WTC11 (cell line): ENCODE results near the gene DPF1. TPM values are rescaled to one million over a fixed set of nuclear protein-coding genes. Genes with fewer than 3 reads are reported as not detected.

Experiments
- ATAC-seq: fragments of 200-7000 bp; cut with Tn5 transposase; 2 replicates; pipeline ENCODE4 v1.10.0; 2021; ENCODE audit warnings: mild to moderate bottlenecking, moderate library complexity
- CTCF ChIA-PET: fragments of 300-600 bp; sonication (Branson Sonifier 250); formaldehyde crosslinking; loops from one replicate; lab custom pipeline; 2021; ENCODE audit warnings: antibody characterized with exemption; lab: Charles Lee
- POLR2A ChIA-PET: fragments of 350-600 bp; sonication (Branson Sonifier 250); formaldehyde crosslinking; loops from one replicate; lab custom pipeline; 2021; ENCODE audit warnings: antibody characterized with exemption; lab: Charles Lee
- DNase-seq: peaks from one replicate; pipeline ENCODE4 v3.0.0; 2021; ENCODE audit warnings: low spot score
- H3K27ac Mint-ChIP-seq: 2 replicates; pipeline ENCODE4 v1.8.0; 2021; ENCODE audit warnings: mixed read lengths
- H3K27me3 Mint-ChIP-seq: 2 replicates; pipeline ENCODE4 v1.8.0; 2021; ENCODE audit warnings: low read depth, mild to moderate bottlenecking, moderate library complexity, mixed read lengths
- H3K36me3 Mint-ChIP-seq: 2 replicates; pipeline ENCODE4 v1.8.0; 2021; ENCODE audit warnings: mixed read lengths
- H3K4me1 Mint-ChIP-seq: 2 replicates; pipeline ENCODE4 v1.8.0; 2022; ENCODE audit warnings: mixed read lengths
- H3K4me3 Mint-ChIP-seq: 2 replicates; pipeline ENCODE4 v1.8.0; 2021; ENCODE audit warnings: mild to moderate bottlenecking, moderate library complexity, mixed read lengths
- H3K9me3 Mint-ChIP-seq: 2 replicates; pipeline ENCODE4 v1.8.0; 2021; ENCODE audit warnings: mixed read lengths
- ATF1 ChIP-seq: sonication (generic); formaldehyde crosslinking; IDR thresholded peaks from 2 replicates; pipeline ENCODE4 v1.8.1; 2023; ENCODE audit warnings: mild to moderate bottlenecking, moderate library complexity, missing genetic modification reagents
- CBFB ChIP-seq: sonication (generic); formaldehyde crosslinking; IDR thresholded peaks from 2 replicates; pipeline ENCODE4 v1.8.1; 2022; ENCODE audit warnings: mild to moderate bottlenecking, low read depth, missing genetic modification reagents
- CREM ChIP-seq: sonication (generic); formaldehyde crosslinking; IDR thresholded peaks from 2 replicates; pipeline ENCODE4 v1.8.1; 2022; ENCODE audit warnings: mild to moderate bottlenecking, missing genetic modification reagents, moderate library complexity
- ELF4 ChIP-seq: sonication (generic); formaldehyde crosslinking; IDR thresholded peaks from 2 replicates; pipeline ENCODE4 v1.8.1; 2022; ENCODE audit warnings: low read depth, mild to moderate bottlenecking, moderate library complexity, missing genetic modification reagents
- GRHL2 ChIP-seq: fragments of 250-450 bp; sonication (Bioruptor Pico); IDR thresholded peaks from 2 replicates; pipeline ENCODE4 v1.8.0; 2022; ENCODE audit warnings: mild to moderate bottlenecking, moderate library complexity; ENCODE audit not compliant: insufficient replicate concordance, severe bottlenecking
- NR1H2 ChIP-seq: sonication (generic); formaldehyde crosslinking; IDR thresholded peaks from 2 replicates; pipeline ENCODE4 v1.9.0; 2021; ENCODE audit warnings: mild to moderate bottlenecking, moderate library complexity, missing genetic modification reagents
- PREB ChIP-seq: sonication (generic); formaldehyde crosslinking; IDR thresholded peaks from 2 replicates; pipeline ENCODE4 v1.8.1; 2022; ENCODE audit warnings: mild to moderate bottlenecking, missing genetic modification reagents, moderate library complexity, borderline replicate concordance
- PRRX2 ChIP-seq: fragments of 250-450 bp; sonication (Bioruptor Pico); IDR thresholded peaks from 2 replicates; pipeline ENCODE4 v1.8.0; 2021; ENCODE audit warnings: mild to moderate bottlenecking
- SOX15 ChIP-seq: fragments of 250-450 bp; sonication (Bioruptor Pico); IDR thresholded peaks from 2 replicates; pipeline ENCODE4 v1.9.0; 2021; ENCODE audit warnings: mild to moderate bottlenecking
- TCF7 ChIP-seq: sonication (generic); formaldehyde crosslinking; IDR thresholded peaks from 2 replicates; pipeline ENCODE4 v1.8.0; 2022; ENCODE audit warnings: mild to moderate bottlenecking, low read depth, missing genetic modification reagents, moderate library complexity
- TEAD4 ChIP-seq: sonication (generic); formaldehyde crosslinking; IDR thresholded peaks from 2 replicates; pipeline ENCODE4 v1.8.0; 2022; ENCODE audit warnings: mild to moderate bottlenecking, missing genetic modification reagents
- ZBTB21 ChIP-seq: sonication (generic); formaldehyde crosslinking; IDR thresholded peaks from 2 replicates; pipeline ENCODE4 v1.8.1; 2023; ENCODE audit warnings: mild to moderate bottlenecking, missing genetic modification reagents, borderline replicate concordance
- ZMAT4 ChIP-seq: fragments of 250-450 bp; sonication (Bioruptor Pico); IDR thresholded peaks from 2 replicates; pipeline ENCODE4 v1.9.0; 2021; ENCODE audit warnings: mild to moderate bottlenecking
- ZNF121 ChIP-seq: sonication (generic); formaldehyde crosslinking; IDR thresholded peaks from 2 replicates; pipeline ENCODE4 v1.8.0; 2023; ENCODE audit warnings: missing genetic modification reagents
- ZNF512 ChIP-seq: sonication (generic); formaldehyde crosslinking; IDR thresholded peaks from 2 replicates; pipeline ENCODE4 v1.8.1; 2022; ENCODE audit warnings: missing genetic modification reagents, borderline replicate concordance
- ZNF671 ChIP-seq: fragments of 250-450 bp; sonication (Bioruptor Pico); IDR thresholded peaks from 2 replicates; pipeline ENCODE4 v1.8.0; 2021; ENCODE audit warnings: mild to moderate bottlenecking
- total RNA-seq: library from RNA; stranded (reverse); gene quantifications from 3 replicates; pipeline ENCODE4 v1.2.3, GENCODE V29; 2021
- TF ChIP-seq, protein P1 (sequence below): sonication (generic); formaldehyde crosslinking; IDR thresholded peaks from 2 replicates; pipeline ENCODE4 v1.8.1; 2022; ENCODE audit warnings: mild to moderate bottlenecking, moderate library complexity, missing genetic modification reagents
- TF ChIP-seq, protein P2 (sequence below): fragments of 250-450 bp; sonication (Bioruptor Pico); IDR thresholded peaks from 2 replicates; pipeline ENCODE4 v1.9.0; 2021; ENCODE audit warnings: mild to moderate bottlenecking
- TF ChIP-seq, protein P3 (sequence below): sonication (generic); formaldehyde crosslinking; IDR thresholded peaks from 2 replicates; pipeline ENCODE4 v1.8.0; 2023; ENCODE audit warnings: mild to moderate bottlenecking, missing genetic modification reagents

The DPF1 gene
- total RNA-seq, 1 experiment from 2014 or later: 6.8 TPM

DNA sequence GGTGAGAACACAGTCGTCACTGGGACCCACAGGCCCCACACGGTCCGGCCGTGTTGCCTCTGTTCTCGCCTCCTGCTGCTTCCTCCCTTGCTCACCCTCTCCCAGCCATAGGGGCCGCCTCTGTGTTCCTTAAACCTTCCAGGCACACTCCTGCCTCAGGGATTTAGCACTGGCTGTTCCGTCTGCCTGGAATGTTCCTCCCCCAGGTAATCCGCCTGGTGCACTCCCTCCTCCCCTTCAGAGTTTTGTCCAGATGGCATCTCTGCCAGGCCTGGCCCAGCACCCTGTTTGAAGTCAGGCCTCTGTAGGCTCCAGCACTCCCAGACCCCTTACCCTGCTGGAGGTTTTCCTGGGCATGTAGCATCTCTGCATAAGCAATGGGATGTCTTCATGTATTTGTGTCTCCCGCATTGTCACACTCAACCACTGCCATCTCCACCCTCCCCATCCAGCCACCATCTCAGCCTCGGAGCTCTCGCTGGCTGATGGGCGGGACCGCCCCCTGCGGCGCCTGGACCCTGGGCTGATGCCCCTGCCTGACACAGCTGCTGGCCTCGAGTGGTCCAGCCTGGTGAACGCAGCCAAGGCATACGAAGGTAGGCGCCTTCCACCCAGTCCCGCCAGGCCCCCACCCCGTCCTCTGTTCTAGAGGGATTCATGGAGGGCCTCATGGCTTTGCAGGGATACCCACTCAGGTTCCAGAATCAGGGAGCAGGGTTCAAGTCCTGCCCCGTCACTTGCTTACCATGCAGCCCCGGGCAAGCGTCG, 25.9 kb downstream of the DPF1 start:
- H3K4me1 Mint-ChIP-seq: no peaks in the 10 kb centered on the region
- POLR2A ChIA-PET: no interaction called here
- no peak for TF ChIP-seq PRRX2 (CRISPR knock-in tag)
- TF ChIP-seq CBFB (CRISPR knock-in tag): no peak
- no peak for TF ChIP-seq SOX15
- no peak for TF ChIP-seq ZNF512 (CRISPR knock-in tag)
- no peak for TF ChIP-seq ZNF671 (CRISPR knock-in tag)
- TF ChIP-seq ZNF121: no peak
- no peak for TF ChIP-seq TCF7 (CRISPR knock-in tag)
- DNase-seq (no peak), ATAC-seq (no peak)
- no peaks in the 10 kb centered on the region for H3K9me3 Mint-ChIP-seq
- CTCF ChIA-PET: interaction anchor here (1.0 to 1.7 kb wide), 2 partner anchors 56 to 296 kb away, joined by 3 to 4 read pairs; no protein-coding TSS in a partner anchor
- no peak overlapping the region for H3K4me3 Mint-ChIP-seq
- H3K27me3 Mint-ChIP-seq: no peaks in the 10 kb centered on the region
- H3K36me3 Mint-ChIP-seq: peaks cover 6% of the 10 kb centered on the region
- H3K27ac Mint-ChIP-seq: no peak overlapping the region

GRCh38 chr19:38196948-38197656, 26.9 kb downstream of the DPF1 start:
- ChIA-PET POLR2A (no interaction called here), CTCF (no interaction called here)
- H3K4me3 Mint-ChIP-seq: no peak overlapping the region
- TF ChIP-seq ZMAT4 (CRISPR knock-in tag) (no peak), ELF4 (no peak), GRHL2 (CRISPR knock-in tag) (no peak), CREM (no peak), ZNF671 (CRISPR knock-in tag) (no peak), ATF1 (CRISPR knock-in tag) (no peak), NR1H2 (CRISPR knock-in tag) (no peak), TEAD4 (CRISPR knock-in tag) (no peak), ZBTB21 (CRISPR knock-in tag) (no peak), PREB (CRISPR knock-in tag) (no peak), CBFB (CRISPR knock-in tag) (no peak)
- TF ChIP-seq, protein P1, sequence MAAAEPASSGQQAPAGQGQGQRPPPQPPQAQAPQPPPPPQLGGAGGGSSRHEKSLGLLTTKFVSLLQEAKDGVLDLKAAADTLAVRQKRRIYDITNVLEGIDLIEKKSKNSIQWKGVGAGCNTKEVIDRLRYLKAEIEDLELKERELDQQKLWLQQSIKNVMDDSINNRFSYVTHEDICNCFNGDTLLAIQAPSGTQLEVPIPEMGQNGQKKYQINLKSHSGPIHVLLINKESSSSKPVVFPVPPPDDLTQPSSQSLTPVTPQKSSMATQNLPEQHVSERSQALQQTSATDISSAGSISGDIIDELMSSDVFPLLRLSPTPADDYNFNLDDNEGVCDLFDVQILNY (CRISPR knock-in tag): no peak
- TF ChIP-seq, protein P2, sequence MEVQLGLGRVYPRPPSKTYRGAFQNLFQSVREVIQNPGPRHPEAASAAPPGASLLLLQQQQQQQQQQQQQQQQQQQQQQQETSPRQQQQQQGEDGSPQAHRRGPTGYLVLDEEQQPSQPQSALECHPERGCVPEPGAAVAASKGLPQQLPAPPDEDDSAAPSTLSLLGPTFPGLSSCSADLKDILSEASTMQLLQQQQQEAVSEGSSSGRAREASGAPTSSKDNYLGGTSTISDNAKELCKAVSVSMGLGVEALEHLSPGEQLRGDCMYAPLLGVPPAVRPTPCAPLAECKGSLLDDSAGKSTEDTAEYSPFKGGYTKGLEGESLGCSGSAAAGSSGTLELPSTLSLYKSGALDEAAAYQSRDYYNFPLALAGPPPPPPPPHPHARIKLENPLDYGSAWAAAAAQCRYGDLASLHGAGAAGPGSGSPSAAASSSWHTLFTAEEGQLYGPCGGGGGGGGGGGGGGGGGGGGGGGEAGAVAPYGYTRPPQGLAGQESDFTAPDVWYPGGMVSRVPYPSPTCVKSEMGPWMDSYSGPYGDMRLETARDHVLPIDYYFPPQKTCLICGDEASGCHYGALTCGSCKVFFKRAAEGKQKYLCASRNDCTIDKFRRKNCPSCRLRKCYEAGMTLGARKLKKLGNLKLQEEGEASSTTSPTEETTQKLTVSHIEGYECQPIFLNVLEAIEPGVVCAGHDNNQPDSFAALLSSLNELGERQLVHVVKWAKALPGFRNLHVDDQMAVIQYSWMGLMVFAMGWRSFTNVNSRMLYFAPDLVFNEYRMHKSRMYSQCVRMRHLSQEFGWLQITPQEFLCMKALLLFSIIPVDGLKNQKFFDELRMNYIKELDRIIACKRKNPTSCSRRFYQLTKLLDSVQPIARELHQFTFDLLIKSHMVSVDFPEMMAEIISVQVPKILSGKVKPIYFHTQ (CRISPR knock-in tag): no peak
- TF ChIP-seq, protein P3, sequence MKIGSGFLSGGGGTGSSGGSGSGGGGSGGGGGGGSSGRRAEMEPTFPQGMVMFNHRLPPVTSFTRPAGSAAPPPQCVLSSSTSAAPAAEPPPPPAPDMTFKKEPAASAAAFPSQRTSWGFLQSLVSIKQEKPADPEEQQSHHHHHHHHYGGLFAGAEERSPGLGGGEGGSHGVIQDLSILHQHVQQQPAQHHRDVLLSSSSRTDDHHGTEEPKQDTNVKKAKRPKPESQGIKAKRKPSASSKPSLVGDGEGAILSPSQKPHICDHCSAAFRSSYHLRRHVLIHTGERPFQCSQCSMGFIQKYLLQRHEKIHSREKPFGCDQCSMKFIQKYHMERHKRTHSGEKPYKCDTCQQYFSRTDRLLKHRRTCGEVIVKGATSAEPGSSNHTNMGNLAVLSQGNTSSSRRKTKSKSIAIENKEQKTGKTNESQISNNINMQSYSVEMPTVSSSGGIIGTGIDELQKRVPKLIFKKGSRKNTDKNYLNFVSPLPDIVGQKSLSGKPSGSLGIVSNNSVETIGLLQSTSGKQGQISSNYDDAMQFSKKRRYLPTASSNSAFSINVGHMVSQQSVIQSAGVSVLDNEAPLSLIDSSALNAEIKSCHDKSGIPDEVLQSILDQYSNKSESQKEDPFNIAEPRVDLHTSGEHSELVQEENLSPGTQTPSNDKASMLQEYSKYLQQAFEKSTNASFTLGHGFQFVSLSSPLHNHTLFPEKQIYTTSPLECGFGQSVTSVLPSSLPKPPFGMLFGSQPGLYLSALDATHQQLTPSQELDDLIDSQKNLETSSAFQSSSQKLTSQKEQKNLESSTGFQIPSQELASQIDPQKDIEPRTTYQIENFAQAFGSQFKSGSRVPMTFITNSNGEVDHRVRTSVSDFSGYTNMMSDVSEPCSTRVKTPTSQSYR: no peak
- H3K36me3 Mint-ChIP-seq: 0 out of 2 replicates have a peak, but pooled peaks cover 2% of the 10 kb centered on the region
- H3K27ac Mint-ChIP-seq: no peak overlapping the region
- H3K4me1 Mint-ChIP-seq: no peaks in the 10 kb centered on the region
- H3K9me3 Mint-ChIP-seq: no peaks in the 10 kb centered on the region
- no peak for ATAC-seq
- no peaks in the 10 kb centered on the region for H3K27me3 Mint-ChIP-seq
- DNase-seq: no peak
